NCI-H748 treated with DMSO at 0.1 percent for 48 hours (cell line): ENCODE results near the gene TRIM17.
"Not testable (repeated sequence)": the region's sequence is repeated elsewhere in the genome, so short reads cannot be mapped to it uniquely, and the experiment has no call there.

ENCODE experiments used
- DNase-seq: peaks from one replicate; lab custom pipeline; 2025; lab: John Stamatoyannopoulos, UW

Gene TRIM17

DNA sequence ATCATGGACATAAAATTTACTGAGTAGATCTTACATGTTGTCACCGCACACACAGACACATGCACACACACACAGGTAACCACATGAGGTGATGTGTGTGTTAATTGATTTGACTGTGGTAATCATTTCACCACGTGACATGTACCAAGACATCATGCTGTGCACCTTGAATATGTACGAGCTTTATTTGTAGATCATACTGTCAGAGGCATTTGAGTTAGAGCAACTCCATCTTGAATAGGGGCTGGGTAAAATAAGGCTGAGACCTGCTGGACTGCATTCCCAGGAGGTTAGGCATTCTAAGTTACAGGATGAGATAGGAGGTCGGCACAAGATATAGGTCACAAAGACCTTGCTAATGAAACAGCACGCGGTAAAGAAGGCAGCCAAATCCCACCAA lies 31.7 kb upstream of the TRIM17 start:
- DNase-seq: no peak

DNA sequence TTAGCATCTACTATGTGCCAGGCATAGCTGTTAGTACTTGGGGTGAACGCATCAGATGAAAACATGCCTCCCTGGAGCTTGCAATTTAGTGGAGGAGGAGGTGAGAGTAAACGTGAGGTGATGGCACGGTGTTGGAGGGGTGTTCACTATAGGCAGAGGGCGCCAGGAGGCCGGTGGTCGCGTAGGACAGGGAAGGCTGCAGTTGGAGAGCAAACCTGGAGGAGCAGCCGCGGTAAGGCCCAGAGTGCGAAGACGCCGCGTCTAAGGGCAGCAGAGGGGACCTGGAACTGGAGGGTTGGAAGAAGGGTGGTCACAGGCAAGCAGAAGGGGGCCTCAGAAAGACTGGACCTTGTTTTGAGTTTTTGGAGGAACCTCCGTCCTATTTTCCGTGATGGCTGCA lies 30.2 kb upstream of the TRIM17 start:
- no peak for DNase-seq

GRCh38 chr1:228445843-228446650 lies 29.4 kb upstream of the TRIM17 start:
- DNase-seq: no peak

GRCh38 chr1:228445490-228445842 lies 28.8 kb upstream of the TRIM17 start:
- no peak for DNase-seq

GRCh38 chr1:228443395-228443794 lies 26.7 kb upstream of the TRIM17 start:
- DNase-seq: no peak

DNA sequence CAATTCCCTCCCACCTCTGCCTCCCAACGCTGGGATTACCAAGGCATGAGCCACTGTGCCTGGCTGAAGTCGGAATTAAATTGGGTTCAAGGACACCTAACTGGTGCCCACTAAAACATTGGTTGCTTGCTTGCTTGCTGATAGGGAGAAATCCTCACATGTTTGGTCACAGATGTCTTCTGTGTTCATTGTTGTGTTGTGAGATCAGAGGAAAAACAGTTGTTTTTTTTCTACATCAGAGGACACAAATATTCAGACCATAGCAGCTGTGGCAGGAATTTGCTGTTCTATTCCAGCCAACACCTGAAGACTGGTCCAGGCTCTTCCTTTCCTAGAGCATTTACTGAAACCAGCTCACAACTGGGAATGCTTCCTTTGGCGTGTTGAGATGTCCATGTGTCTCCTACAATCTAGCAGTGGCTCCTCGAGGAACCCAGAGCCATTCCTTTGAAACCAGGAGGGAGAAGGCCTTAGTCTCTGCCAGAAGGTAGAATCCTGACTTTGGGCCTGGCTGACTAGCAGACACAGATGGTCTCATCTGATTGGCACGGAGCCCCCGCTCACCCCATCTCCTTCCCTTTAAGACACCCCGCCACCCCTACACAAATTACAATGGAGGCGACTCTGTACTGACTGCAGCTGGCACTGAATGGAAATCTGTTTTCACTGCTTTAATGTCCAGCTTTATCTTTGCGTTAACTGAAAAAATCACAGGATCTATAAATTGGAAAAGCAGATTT lies 24.3 kb upstream of the TRIM17 start:
- no peak for DNase-seq

GRCh38 chr1:228438266-228438665 lies 21.6 kb upstream of the TRIM17 start:
- DNase-seq: no peak

- no peak for DNase-seq
These were observed 20.8 kb upstream of the TRIM17 start for GRCh38 chr1:228437424-228437962.

- no peak for DNase-seq
These were observed 18.0 kb upstream of the TRIM17 start for GRCh38 chr1:228434689-228435088.

- not testable (repeated sequence) for DNase-seq
These were observed 16.8 kb upstream of the TRIM17 start for GRCh38 chr1:228433337-228434053.

GRCh38 chr1:228430243-228430642 lies 13.6 kb upstream of the TRIM17 start:
- no peak for DNase-seq

GRCh38 chr1:228429698-228430097 lies 13.0 kb upstream of the TRIM17 start:
- DNase-seq: no peak

DNA sequence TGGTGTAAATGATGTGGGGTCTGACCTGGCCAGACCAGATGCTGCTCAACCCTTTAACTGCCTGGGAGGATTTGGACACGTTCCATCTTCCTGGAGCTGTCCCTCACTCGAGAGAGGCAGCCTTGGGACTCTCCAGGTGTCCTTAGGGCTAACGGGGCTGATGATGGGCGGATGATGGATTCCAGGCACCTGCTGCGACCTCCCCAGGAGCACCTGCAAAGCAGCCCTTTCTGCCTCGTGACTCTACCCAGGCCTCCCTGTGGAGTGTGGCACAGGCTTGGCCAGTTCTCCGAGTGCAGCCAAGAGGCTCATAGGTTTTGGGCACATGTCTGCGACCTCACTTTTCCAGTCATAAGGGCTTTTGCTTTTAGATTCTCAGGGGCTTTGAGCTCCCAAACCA lies 12.3 kb upstream of the TRIM17 start:
- no peak for DNase-seq

GRCh38 chr1:228428412-228428811 lies 11.8 kb upstream of the TRIM17 start:
- no peak for DNase-seq

DNA sequence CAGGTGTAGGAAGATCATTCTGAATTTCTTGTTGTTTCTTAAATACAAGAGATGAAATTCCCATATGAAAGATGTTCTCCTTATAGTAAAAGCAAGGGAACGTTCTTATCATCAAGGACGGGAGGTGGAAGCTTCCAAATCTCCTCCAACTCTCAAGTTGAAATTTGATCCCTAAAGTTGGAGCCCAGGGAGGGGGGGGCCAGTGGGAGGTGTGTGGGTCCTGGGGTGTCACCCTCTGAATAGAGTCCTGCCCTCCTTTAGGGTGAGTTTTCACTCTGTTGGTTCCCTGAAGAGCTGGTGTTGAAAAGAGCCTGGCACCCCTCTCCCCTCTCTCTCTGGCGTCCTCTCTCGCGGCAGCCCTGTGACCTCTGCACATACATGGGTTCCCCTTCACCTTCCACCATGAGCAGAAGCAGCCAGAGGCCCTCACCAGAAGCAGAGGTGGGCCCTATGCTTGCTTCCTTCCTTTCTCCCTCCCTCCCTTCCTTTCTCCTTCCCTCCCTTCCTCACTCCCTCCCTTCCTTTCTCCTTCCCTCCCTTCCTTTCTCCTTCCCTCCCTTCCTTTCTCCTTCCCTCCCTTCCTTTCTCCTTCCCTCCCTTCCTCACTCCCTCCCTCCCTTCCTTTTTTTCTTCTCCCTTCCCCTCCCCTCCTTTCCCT lies 10.0 kb upstream of the TRIM17 start:
- DNase-seq: no peak

DNA sequence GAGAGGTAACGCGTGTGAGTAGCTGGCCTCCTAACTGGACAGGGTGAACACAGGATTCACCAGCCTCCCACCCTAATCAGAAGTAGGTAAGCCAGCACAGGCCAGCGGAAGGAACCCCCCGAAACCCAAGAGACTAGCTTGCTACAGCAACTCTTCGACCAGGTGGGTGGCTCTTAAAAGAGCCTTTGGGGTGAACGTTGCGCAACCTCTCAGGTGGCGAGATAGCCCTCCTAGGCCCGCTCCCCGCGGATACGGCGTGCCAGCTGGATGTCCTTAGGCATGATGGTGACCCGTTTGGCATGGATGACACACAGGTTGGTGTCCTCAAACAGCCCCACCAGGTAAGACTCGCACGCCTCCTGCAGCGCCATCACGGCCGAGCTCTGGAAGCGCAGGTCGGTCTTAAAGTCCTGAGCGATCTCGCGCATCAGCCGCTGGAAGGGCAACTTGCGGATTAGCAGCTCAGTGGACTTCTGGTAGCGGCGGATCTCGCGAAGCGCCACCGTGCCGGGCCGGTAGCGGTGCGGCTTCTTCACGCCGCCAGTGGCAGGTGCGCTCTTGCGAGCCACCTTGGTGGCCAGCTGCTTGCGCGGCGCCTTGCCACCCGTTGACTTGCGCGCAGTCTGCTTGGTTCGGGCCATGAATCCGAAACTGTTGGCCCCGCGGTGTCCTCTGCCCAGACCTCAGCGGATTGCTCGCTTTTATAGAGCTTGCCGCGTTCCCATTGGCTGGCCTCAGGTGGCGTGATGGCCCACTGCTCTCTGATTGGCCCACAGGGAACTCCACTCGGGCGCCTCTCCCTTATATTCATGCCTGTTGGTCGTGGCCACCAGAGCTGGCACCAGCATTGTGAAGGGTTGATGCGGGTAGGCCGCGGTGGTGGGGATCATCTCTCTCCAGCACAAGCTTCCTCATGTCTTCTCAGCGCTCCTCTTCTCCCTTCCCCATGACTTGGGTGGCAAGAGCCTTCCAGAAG lies 8.3 kb upstream of the TRIM17 start:
- no peak for DNase-seq

DNA sequence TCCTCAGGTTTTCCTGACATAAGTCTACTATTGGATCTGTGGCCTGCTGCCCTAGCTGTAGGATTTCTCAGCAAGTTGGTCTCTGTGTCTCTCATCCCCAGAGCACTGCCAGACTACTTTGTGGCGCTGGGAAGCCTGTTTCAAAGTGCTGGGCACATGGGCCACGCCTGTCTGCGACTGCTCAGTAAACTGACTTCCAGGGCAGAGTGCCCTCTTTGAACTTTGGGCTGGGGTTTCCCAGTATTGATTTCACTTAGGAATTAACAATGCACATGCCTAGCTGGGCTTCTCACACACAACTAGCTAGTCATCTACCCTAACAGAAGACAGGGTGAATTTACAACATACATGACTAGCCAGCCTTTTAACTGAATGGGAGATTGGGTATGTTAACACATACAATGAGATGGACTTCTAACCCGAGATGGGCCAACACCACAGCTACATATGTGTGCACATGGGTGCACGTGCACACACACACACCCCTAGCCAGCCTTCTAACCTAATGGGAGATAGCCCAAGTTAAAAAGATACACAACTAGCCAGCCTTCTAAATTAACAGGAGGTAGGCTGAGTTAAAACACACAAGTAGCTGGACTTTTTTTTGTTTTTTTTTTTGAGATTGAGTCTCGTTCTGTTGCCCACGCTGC lies 6.9 kb upstream of the TRIM17 start:
- DNase-seq: no peak

- no peak for DNase-seq
These were observed 4.5 kb upstream of the TRIM17 start for GRCh38 chr1:228420968-228421826.

DNA sequence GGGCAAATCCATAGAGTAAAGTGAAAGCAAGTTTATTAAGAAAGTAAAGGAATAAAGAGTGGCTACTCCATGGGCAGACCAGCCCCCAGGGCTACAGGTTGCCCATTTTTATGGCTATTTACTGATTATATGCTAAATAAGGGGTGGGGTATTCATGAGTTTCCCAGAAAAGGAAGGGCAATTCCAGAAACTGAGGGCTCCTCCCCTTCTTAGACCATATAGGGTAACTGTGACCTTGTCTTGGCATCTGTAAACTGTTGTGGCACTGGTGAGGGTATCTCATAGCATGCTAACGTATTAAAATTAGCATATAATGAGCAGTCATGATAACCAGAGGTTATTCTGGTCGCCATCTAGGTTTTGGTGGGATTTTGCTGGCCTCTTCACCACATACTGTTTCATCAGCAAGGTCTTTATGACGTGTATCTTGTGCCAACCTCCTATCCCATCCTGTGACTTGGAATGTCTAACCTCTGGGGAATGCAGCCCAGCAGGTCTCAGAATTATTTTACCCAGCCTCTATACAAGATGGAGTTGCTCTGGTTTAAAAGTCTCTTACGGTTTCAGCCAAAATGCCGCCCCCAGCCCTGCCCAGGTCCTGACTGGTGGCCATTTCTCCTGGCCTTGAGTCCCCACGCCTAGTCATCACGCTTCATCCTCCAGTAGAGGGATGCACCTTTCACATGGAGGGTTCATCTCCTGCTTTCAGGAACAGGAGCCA lies 982 bp upstream of the TRIM17 start:
- DNase-seq: no peak
